ENCODE data around the gene HELZ2.
"Not testable (repeated sequence)": the region's sequence is repeated elsewhere in the genome, so short reads cannot be mapped to it uniquely, and the experiment has no call there.

The HELZ2 gene

DNA sequence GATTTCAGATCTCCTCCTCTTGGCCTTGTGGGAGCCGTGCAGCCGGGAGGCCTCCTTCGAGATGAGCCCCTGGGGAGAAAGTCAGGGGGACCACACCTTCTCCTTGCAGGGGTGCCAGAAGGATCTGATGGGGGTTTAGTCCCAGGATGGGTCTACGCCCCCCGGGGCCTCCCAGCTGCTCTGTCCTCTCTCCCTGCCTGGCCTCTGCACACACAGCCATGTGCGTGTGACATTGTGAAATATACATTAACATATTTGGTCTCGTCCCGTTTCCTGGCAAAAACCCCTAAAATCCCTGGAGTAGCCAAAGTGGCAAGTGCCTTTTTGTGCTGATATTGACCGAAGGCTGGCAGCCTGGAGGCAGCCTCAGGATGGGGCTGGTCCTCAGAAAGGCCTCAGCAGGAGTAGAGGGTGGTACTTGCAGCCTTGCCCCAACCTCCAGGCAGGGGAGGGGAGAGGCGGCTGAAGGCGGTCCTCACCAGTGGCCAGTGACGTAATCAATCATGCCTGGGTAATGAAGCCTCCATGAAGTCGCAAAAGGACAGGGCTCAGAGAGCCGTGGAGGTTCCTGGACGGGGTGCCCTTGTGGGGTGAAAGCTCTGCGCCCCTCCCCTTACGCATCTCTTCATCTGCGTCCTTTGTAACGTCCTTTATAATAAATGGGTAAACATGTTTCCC lies 5.1 kb upstream of the HELZ2 start:
- no peak for DNase-seq (ENCODE audit: low read depth in 2 of 3, low spot score in 2 of 3)

DNA sequence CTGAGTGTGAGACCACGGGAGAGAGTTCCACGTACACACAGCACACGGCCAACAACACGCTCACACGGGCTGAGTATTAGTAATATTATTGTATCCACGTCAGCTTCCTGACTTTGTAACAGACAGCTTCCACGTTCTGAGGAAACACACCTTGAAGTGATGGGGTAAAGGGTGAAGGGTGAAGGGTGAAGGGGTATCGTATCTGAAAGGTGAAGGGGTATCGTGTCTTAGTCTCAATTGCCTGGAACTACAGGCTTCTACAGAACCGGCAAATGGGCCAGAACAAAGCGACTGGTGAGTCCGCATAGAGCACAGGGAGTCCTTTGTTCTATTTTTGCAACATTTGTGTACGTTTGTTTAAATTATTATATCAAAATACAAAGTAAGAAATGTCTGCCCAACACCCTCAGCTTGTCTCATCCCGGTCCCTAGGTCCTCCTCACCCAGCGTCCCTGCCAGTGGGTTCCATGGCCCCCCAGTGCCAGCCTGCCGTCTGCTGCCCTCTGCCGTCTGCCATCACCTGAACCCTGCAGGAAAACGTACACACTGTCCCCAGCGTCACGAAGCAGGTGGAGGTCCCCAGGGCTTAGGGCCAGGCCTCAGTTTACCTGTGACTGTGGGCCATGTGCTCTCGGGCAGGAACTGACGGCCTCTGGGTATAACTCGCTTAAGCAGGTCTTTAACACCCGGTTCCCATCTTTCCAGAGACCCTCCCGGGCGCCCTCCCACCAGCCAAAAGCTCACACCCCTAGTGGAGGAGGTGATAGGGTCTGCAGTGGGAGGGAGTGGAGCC lies 4.4 kb upstream of the HELZ2 start:
- no peak for DNase-seq (ENCODE audit: low read depth in 2 of 3, low spot score in 2 of 3)

DNA sequence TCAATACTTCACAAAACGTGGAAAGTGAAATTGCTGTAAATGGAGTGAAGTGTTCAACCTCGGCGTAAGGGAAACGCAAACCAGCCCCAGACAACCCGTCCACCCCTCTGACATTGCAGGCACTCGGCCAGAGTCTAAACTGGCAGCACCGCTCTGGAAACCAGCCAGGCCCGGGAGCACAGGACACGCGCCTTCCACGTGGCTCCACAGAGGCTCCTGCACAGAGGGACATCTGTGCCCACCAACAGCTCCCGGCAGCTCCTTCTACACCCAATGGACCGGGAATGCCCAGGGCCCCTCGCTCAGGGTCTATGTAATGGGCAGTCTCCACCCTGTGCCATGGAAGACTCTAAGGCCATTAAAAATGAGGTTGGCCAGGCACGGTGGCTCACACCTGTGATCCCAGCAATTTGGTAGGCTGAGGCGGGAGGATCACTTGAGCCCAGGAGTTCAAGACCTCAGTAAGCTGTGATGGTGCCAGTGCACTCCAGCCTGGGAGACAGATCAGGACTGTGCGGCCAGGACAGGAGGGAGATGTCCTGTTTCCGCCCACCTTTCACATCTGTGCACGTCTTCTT lies 3.4 kb upstream of the HELZ2 start:
- no peak for DNase-seq (ENCODE audit: low read depth in 2 of 3, low spot score in 2 of 3)

DNA sequence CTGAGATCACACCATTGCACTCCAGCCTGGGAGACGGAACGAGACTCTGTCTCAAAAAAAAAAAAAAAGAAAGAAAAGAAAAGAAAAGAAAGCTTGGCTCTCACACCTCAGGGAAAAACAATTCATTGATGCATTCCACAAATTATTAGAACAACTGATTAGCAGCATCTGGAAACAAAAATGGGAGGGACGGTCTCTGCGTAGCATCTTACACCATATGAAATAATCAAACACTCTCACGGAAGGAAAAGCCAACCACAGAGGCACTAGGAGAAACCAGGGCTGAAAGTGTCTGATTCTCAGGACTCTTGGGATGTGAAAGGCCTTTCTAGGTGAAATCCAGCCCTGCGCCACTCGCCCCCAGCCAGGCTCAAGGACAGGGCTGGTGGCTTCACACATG lies 2.3 kb upstream of the HELZ2 start:
- no peak for DNase-seq (ENCODE audit: low read depth in 2 of 3, low spot score in 2 of 3)

DNA sequence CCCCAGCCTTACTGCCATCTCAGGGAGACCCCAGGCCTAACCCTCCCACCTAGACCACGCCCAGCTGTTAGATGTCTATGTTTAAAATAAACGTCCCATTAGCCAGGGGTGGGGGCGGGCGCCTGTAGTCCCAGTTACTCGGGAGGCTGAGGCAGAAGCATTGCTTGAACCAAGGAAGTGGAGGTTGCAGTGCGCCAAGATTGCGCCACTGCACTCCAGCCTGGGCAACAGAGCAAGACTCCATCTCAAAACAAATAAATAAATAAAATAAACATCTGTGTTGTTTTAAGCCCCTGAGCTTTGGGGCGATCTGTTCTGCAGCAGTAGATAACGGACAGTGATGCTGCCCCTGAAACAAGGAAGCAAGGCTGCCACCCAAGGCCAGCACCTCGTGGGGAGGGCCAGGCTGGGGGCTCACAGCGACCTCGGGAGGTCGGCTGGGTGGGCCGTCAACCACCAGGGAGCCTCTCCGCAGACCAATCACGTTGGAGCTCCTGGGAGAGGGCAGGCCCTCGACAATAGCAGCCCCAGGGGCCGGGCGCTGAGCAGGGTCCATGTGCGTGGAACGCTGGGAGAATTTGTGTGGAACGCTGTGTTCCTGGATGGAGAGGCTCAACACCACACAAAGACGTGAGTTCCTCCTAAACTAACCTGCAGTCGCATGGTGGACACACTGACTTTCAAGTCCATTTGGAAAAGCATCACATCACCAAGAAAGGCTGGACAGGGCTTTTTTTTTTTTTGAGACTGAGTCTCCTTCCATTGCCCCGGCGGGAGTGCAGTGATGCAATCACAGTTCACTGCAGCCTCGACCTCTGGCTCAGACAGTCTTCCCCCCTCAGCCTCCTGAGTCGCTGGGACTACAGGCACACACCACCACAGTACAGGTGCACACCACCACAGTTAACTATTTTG lies 1.0 kb upstream of the HELZ2 start:
- DNase-seq (ENCODE audit: low read depth in 2 of 3, low spot score in 2 of 3): no peak

DNA sequence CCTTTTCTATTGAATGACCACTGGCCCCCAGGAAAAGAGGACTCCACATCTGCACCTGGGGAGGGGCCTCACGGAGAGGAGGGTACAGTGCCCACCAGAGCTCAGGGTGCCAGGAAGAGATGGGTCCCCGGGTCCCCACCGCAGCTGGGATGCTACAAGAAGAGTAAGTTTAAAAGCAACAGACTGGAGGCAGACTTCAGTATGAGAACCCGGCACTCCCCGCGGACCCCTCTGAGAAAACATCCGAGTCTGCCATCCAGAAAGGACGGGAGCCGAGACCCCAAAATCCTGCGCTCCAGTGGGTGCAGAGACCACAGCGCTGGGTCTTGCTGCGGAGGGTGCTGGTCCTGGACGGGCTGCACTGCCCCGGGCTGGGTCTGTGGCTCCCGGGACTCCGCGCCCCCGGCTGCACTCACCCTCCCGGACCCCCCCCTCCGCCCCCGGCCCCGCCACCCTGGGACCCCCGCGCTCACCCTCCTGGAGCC lies 350 bp downstream of the HELZ2 start:
- DNase-seq (ENCODE audit: low read depth in 2 of 3, low spot score in 2 of 3): no peak

DNA sequence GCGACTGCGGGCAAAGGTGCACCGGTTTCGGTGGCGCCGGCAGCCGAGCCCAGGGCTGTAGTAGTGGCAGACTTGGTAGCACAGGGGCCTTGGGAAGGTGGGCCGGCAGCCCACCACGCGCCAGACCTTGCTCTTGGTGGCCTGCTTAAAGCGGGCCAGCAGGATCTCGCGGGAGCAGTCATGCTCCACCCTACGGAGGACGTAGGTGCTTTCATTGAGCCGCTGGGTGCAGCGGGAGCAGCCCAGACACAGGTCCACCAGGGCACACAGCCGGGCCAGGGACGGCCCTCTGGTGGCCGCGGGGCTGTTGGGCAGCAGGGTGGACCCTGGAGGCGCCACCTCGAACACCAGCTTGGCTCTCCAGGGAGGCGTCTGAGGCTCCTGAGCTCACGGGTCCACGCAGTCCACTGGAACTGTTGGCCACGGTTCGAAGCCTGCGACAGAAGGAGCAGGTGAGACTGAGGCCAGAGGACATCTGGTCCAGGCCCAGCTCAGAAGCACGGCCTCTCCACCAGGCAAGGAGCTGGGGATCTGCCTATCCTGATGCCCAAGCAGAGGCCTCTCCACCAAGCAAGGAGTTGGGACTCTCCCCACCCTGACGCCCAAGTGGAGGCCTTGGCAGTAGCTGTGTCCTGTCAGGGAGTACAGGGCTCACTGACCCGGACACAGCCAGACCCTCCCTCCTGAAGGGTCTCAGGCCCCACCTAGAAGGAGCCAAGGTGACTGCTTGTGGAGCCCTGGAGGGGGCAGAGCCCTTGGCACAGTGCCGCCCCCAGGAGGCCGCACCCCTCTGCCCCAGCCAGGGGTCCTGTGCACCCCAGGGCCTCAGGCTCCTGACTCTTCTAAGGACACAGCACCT lies 1.0 kb downstream of the HELZ2 start:
- DNase-seq (ENCODE audit: low read depth in 2 of 3, low spot score in 2 of 3): no peak

DNA sequence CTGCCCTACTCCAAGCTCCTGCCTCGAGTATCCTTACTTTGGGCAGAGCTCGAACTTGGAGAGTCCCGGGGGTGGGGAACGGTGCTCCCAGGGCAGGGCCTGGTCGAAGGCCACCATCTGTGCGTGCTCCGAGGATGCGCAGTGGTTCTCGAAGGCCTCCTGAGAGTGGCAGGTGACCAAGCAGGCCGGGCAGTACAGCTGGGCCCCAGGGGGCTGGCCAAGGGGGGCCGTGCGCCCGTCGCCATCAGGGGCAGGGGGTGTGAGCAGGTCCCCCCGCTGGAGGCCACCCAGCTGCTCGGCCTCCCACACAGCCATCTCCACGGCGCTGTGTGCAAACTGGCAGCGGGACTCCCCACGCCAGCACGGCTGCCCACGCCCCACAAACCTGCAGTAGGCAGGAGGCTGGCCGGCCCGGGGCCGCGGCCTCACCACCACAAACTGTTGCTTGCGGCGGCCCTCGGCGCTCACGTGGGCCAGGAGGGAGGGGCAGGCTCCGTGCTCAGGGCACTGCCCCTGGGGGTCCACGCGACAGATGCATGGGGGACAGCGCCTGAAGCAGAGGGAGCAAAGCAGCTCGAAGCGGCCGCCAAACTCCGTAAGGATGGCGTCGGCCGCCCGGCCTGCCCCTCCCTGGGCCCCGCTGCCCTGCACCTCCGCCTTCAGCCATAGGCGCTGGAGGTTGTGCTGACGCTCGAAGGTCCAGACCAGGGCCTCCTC lies 1.8 kb downstream of the HELZ2 start:
- no peak for DNase-seq (ENCODE audit: low read depth in 2 of 3, low spot score in 2 of 3)

DNA sequence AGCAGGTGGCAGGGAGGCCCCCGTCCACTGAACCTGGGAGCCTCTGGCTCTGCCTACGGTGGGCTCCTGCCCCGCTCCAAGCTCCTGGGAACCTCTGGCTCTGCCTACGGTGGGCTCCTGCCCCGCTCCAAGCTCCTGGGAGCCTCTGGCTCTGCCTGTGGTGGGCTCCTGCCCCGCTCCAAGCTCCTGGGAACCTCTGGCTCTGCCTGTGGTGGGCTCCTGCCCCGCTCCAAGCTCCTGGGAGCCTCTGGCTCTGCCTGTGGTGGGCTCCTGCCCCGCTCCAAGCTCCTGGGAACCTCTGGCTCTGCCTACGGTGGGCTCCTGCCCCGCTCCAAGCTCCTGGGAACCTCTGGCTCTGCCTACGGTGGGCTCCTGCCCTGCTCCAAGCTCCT lies 3.0 kb downstream of the HELZ2 start:
- DNase-seq (ENCODE audit: low read depth in 2 of 3, low spot score in 2 of 3): not testable (repeated sequence)

DNA sequence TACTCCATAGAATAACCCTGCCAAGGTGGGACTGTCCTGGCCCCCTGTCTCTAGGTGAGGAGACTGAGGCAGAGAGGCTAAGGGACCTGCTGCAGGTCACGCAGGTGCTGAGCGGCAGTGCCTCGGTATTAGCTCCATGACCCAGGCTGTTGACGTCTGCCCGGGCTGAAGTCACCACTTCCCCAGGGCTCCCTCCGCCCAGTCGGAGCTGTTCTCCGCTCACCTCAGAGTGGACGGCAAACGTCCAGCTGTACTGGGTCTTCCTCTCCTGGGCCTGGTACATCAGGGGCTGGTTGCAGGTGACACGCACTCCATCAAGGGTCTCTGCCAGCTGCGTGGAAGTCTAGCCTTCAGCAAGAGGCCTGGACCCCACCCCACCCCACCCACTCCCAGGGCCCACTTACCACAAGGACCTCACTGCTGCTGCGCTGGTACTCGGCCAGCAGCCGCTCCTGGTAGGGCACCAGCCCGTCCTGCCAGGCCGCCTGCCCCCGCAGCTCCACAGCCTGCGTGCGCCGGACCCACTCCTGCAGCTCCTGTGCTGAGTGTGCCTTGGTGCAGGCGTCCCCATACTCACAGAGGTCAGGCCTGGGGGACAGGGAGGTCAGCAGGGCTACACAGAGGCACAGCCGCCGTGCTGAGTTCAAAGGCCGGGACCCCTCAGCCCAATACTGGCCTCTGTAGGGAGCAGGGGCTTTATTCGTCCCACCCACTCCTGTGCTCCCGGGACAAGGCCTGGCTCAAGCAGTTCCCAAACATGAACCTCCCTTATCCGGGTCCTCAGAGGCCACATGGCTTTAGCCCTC lies 3.6 kb downstream of the HELZ2 start:
- no peak for DNase-seq (ENCODE audit: low read depth in 2 of 3, low spot score in 2 of 3)

DNA sequence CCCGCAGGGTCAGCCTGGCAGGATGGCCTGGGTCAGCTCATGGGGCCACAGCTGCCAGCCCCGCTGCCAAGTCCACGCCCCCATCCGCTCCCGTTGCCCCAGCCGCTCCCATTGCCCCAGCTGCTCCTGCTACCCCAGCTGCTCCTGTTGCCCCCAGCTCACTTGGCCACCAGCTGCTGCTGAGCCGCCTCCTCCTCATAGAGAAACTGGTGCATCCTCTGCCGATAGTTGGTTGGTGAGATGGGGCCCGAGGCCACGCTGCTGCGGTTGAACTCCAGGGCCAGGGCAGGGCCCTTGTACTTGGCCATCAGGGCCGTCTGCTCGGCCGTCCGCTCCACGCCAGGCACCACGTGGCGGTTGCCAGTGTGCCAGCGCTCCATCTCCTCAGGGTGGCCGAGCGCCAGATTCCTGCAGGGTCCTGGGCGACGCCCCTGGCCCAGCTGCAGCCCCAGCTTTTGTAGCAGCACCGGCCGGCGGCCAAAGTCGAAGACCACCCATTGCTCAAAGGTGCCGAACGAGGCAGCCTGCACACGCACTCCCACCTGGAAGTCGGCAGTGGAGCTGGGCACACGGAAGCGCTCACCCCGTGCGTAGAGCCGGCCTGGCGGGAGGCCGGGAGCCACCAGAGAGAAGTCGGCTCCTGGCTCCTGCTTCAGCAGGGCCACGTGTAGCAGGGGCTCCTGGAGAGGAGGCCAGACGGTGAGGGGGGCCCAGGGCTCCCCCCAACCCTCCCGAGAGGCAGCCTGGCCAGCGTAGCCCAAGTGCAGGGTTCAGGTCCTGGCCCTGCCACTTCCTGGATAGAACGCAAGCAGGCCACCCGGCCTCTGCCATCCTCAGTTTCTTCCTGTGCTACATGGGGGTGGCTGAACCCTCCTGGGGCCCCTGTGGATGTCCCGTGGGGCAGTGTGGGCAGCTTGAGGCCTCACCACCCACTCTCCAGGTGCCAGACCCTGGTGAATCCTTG lies 4.8 kb downstream of the HELZ2 start:
- no peak for DNase-seq (ENCODE audit: low read depth in 2 of 3, low spot score in 2 of 3)

DNA sequence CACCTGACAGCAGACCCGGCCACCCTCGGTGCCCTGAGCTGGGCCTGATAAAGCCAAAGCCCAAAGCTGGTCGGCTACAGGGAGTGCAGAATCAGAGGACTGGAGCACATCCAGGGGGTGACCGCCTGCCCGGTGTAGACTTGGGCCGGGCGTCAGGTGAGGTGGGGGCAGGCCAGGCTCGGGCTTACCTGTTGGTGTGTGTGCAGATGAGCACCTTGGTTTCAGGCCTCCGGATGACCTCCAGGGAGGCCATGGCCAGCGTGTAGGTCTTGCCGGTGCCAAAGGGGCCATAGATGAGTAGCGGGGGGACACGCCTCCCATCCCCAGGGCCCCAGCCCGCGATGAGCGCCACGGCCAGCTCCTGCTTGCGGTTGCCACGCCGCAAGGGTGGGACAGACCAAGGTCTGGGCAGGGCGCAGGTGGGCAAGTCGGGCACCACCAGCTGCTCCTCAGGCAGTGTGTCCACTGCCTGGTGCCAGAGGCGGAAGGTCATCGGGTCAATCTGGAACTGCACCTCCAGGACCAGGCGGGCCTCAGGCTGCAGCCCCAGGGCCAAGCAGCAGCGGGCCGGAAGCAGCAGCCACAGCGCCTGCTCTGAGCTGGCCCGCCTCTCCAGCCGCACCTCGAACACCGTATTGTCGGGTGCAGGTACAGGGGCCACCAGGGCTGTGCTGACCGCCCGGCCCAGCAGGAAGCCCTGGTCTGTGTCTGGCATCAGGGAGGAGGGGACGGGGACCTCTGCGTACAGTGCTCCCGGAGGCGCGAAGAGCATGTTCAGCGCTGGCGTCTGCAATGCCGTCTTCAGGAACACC lies 5.7 kb downstream of the HELZ2 start:
- no peak for DNase-seq (ENCODE audit: low read depth in 2 of 3, low spot score in 2 of 3)

DNA sequence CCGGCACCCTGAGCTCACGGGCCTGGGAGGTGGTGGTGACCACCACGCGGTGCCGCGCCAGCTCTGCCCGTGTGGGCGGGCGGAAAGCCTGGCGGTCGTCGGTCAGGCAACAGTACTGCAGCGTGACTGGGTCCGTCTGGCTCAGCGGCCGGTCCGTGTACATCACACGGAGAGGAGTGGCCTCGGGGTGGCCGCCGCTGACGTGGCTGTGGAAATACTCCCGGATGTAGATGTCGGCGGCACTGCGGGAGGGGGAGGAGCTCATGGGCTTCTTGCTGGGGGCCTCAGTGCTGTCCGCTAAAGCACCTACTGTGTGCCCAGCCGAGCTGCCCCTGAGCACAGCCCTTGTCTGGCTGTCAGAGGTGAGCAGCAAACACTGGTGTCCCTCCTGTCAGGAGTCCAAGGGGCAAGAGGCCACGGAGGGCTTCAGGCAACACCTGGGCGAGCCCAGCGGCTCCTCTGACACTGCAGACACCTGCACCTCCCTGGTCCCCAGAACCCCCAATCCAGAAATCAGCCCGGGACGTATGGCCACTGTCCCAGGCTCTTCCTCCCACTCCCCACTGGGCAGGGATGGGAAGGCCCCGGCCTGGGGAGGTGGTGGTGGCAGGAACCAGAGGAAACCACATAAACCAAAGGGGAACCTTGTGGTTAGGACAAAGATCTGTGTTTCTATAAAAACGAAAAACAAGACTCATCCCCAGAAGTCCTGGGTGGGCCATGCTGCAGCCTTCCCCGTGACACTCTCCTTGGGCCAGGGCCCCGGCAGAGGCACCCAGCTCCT lies 6.5 kb downstream of the HELZ2 start:
- DNase-seq (ENCODE audit: low read depth in 2 of 3, low spot score in 2 of 3): peak in 2 of 3 experiments; percentile 38 to 44

DNA sequence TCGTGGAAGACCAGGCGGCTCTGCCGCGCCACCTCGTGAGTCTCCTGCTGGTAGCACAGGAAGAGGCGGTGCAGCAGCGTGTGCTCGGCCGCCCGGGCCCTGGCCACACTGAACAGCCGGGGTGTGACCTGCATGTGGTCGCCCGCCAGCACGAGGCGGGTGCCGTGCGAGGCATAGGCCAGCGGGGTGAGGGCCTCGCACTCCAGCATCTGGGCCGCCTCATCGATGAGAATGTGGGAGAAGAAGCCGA lies 7.0 kb downstream of the HELZ2 start:
- no peak for DNase-seq (ENCODE audit: low read depth in 2 of 3, low spot score in 2 of 3)

DNA sequence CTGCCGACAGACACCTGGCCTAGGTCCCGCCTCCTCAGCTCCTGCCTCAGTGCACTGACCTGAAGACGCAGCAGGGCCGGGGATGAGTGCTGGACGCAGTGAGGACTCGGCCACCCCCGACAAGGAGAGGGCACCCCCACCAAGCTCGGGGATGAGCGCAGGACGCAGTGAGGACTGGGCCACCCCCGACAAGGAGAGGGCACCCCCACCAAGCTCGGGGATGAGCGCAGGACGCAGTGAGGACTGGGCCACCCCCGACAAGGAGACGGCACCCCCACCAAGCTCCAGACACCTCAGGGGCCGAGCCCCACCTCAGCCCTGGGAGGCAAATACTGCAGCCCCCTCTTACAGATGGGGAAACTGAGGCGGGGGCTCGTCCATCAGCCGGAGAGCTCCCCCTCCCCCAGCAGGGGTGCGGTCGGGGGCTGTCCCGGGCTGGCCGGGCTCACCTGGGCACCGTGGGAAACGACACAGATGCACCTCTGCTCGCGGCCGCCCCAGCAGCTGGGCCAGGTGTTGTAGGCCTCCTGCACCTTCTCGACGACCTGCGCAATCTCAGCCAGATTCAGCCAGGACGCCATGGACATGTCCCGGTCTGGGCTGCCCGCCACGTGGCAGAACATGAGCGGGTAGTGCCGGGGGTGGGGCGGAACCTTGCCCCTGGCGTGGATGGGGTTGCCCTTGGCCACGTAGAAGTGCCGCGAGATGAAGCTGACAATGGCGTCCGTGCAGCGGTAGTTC lies 7.5 kb downstream of the HELZ2 start:
- no peak for DNase-seq (ENCODE audit: low read depth in 2 of 3, low spot score in 2 of 3)

Measured in activated CD8-positive, alpha-beta memory T cell treated with anti-CD3 and anti-CD28 coated beads for 48 hours (primary cell).